Globus pallidus (tissue), 1 donor: ENCODE results near the gene POU2F1.

Experiments used
- DNase-seq: peaks from one replicate; pipeline ENCODE4 v3.0.0-alpha.2; 2015; ENCODE audit warnings: low spot score

POU2F1 gene

DNA sequence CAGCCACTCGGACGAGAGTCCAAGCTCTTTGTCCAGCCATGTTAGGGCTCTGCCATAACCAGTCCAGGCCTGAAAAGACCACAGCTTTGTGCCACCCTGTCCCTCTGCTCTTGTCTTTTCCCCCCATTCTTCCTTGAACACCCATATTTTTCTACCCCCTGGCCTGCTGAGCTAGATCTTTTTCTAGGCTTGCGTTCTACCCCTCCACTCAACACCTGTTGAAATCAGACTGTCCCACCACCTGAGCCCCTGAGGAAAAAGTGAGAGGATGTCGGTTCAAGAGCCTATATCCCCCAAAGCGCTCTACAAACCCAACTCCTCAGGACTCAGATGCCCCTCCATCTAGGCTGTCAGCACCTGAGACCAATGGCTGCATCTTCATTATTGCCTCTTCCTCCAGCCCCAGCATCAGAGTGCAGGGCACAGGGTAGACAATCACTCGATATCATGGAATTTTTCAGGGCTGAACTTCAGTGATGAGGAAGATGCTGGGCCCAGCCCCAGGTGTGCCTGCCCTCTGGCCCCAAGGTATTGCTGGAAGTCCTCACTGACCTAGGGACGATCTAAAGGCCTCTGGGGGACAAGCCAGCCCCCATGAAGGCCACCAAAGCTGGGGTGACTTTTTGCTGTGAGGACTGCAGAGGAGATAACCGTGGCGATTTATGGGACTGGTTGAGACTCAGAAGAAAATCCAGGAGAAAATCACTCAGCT is 222.3 kb downstream of the POU2F1 start:
- DNase-seq, result no peak

DNA sequence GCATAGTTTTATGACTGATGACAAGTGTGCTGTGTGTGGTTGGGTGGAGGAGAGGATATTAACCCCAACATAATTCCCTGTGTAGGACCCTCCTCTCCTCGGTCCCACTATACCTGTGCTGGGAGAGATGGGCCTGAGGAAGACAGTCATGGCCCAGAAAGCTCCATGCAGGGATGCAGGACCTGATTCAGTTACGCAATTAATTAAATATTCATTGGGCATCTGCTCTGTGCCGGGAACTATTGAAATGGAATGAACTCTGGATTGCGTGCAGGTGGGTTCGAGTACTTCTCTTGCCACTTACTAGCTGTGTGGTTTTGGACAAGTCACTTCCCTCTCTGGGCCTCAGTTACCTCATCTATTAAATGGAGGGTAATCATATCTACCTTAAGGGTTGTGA is 223.1 kb downstream of the POU2F1 start:
- DNase-seq, result no peak

DNA sequence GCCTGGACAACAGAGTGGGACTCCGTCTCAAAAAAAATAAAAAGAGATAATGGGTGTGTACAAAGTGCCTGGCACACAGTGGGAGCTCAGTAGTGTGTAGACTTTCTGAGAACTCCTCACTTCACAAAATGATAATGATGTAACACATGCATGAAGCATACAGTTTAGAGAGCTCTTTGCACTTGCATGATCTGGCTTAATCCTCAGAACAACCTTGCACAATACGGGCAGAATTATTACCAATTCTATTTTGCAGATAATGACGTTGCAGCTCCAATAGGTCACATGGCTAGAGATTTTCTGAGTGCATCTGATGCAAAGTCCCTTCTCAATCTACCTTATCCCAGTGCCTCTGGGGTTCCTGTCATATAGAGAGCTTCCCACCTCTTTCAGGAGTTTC is 226.3 kb downstream of the POU2F1 start:
- no peak for DNase-seq

DNA sequence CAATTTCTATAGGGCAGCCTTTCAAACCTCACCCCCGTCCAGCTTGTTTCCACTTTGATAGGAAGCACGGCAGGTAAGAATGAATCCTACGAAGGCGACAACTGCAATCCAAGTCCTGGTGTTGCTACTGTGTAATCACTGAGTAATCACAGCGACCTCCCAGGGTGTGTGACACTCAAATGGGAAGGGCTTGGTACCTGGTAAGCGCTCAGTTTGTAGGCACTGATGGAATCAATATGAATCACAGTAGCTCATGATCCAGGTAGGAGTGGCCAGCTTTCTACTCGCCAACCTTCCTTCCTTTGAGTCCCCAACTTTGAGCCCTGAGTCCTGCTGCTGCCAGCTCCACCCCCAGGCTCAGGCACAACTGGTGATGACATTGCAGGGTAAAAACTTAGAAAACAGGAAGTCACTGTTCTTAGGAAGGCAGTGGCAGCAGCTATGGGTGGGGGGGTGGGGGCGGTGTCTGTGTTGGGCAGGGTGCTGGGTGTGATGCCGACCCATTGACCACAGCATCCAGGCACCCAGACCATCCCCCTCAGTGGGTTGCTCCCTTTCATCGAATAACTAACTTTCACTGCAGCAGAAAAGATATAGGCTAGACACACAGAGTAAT is 226.9 kb downstream of the POU2F1 start:
- no peak for DNase-seq

DNA sequence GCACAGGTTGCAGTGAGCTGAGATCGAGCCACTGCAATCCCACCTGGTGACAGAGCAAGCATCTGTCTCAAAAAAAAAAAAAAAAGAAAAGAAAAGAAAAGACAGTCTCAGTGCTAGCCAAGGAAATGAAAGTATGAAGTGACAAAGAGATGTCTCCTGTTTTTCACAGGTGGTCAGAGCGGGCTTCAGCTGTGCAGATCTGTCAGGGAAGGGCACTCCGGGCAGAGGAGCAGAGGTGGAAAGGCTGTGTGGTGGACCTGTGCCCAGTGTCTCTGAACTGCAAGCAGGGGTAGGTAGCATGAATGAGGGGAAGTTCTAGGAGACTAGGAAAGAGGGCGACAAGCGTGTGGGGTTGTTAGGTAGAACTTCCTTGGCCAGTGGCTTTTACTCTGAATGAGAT is 230.2 kb downstream of the POU2F1 start:
- DNase-seq, result no peak

DNA sequence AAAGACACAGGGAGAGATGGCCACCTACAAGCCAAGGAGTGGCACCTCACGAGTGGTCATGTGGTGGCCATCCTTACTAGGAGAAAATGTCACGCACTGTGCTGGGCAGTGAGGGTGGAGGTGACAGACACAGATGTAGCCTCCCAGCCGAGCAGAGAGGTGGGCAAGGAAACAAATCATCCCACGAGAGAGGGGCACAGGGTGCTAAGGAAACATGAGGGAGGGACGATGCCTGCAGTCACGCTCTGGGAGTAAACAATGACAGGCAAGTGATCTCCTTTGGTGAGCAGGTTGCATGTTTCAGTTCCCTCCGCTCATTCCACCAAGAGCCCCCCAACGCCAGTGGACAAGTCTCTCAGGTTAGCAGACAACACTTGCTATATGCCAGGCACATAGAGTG is 231.8 kb downstream of the POU2F1 start:
- DNase-seq, result no peak

DNA sequence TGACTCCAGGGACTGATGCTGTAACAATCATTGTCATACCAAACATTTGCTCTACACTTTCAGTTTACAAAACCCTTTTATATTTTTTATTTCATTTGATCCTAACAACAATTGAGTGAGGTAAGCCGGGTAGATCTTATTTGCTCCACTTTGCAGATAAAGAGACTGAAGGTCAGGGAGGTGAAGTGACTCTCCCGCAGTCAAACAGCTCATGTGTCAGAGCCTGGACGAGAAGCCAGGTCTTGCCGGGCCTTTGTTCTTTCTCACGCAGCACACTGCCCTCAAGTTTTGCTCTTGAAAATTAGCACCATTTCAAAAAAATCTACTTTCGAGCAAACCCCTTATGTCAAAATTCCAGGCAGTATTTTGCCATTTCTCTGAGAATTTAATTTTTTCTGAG is 232.4 kb downstream of the POU2F1 start:
- DNase-seq, result no peak

DNA sequence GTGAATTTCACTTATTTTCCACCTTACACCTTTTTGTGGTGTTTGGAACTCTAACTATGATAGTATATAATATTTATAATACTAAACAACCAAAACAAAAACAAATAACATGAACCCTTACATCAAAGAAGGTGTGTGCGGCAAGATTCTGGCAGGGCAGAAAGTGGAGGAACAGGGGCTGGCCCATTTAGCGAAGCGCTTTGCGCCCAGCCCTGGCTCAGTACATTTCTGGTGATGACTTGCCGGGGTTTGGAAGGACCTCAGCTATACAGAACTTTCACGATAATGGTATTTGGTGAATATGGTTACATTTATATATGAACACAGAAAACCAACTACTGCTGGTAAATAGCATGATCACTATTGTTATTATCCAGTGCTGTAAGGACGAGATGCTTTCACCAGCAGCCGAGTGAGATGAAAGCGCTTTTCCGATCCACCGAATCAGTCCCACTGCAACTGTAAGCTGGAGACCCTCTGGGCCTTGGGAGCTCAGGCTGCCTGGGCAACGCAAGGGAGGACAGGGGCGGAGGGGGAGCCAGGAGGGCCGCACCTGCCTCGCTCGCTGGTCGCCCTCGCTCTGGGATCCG is 233.7 kb downstream of the POU2F1 start:
- DNase-seq, result no peak

DNA sequence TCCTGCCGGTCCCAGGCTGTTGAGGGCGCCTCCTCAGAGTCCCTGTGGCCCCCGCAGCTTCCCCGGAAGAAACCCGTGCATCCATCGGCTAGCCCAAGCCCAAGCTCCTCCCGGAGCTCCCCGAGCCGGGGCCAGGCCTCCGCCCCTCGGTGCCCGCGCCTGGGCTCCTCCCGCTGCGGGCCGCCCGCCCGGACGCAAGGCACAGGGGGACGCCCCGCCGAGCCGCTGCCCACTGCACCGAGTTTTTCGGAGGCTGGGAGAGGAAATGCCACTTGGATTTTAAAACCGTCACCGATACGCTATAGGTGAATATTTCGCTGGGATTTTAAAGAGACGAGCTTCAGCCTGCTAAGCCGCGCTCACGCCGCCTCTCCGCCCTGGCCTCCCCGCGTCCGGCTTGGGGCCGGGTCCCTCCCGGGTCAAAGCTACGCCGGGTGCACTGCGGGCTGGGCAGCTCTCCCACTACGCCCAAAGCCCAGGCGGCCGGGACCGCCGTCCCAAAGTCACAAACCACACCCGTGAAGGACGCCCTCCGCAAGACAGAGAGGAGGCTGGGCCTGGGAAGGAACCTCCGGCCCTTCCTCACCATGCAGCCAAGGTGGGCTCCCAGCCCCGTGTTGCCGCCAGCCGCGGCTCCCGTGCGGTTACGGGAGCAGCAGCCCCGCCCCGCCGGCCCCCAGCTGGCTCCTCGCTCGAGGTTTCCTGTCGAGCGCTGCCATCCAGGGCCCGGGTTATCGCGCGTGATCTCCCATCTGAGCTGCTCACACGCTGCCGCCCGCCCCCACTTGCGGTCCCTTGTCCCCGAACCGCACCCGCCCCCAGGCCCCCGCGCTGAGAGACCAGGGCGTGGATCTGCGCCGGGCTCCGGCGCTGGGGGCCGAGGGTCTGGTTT is 234.5 kb downstream of the POU2F1 start:
- peak; percentile 22 for DNase-seq

DNA sequence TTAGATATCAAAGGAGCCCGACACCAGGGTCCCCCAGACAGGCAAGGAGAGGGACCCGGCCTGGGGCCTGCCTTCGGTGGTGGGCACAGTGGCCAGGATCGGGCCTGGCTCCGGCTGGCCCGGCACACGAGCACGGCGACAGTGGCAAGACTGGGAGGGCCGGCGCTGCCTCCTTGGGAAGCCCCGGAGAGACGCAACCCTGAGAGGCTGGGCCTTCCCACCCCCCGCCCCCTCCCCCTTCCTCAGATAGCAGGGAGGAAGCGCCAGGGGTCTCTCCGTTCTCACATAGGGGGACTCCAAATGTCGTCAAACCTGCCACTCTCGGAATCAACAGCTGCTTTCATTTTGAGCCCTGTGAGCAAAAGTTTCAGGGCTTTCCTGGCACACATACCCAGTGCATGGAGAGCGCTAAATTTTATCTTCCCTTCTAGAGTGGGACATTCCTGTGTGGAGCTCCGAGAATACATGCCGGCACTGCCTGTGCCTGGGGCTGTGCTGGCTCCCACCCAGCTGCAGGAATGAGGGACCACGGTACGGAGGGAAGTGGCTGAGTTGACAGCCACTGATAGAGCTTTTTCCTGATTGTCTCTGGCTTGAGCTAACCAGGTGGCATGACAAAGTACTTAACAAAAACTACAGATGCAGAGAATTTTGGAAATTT is 235.2 kb downstream of the POU2F1 start:
- peak; percentile 16 for DNase-seq

DNA sequence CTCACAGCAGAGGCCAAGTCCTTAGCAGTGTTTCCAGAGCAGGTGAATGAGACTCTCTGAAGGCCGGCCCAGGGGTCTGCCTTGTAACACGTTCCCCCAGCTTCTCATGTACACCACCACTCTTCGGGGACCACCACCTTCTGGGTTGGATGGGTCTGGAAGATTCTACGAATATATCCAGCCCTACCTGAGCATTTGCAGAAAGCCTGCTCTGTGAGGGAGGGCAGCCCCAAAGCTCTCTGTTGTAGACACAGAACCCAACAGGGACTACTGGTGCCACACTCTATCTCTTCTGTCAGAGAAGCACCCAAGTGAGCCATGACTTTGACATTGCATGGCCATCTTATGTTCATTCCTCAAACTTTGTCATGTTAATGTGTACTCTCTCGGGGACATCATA is 235.8 kb downstream of the POU2F1 start:
- DNase-seq, result no peak

DNA sequence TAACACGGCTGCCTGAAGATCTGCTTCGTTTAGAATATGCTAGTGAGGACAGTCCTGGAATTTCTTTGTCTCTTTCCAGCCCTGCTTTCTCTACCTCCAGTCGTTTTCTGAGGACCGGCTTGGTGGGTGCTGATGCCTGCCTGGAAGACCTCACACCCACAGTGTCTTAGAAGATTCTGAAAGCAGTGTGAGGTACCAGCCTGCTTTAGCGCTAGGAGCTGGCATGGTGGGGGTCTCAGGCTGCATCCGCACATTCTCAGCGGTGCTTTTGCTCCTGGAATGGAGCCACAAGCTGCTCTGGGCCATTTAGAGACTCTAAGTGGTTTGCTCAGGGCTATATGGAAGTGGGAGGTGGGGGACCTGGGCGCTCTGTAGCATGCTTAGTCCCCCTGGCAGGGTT is 236.2 kb downstream of the POU2F1 start:
- no peak for DNase-seq

DNA sequence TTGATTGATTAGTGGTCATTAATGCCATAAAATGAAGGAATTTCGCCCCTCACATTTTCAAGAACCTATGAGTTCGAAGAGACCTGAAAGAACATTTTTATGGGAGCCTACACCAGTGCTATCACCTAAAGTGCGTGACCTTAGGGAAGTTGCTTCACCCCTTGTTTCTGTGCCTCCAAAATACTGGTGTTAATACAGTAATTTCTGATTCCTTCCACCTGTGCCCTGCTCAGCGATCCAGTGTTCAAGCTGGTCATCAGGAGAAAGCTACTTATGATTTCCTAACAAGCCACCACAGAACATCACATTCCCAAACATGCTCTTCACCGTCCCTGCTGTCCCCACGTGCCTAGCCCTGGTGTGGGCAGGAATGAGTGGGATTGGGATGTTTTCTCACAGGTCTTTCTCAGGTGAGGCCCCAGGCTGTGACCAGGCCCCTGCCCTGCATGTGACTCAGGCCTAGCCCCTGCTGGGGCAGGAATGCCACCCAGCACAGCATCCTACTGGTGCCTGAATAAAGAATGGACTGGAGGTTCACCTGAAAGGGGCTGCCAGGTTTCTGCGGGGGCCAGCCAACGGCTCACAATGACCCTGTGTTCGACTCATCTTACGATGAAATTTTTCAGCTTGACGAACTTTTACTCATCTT is 237.4 kb downstream of the POU2F1 start:
- DNase-seq, result no peak

DNA sequence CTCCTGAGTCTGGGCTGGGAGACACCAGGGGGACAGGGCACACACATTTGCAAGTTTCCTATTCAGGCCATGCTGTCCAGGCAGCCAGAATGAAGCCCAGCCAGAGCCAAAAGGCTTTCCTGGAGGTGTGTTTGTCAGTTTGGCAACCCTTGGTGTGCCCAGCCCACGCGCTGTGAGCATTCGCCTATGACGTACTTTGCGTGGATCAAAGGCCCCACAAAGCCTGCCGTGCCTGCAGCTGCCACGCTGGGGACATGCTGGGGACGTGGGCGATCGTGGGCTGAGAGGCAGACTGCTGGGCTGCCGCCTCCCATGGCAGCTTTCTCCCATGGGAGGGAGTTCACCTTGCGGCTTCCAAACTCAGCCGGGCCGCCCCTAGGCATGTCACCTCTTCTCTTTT is 240.2 kb downstream of the POU2F1 start:
- DNase-seq, result no peak

DNA sequence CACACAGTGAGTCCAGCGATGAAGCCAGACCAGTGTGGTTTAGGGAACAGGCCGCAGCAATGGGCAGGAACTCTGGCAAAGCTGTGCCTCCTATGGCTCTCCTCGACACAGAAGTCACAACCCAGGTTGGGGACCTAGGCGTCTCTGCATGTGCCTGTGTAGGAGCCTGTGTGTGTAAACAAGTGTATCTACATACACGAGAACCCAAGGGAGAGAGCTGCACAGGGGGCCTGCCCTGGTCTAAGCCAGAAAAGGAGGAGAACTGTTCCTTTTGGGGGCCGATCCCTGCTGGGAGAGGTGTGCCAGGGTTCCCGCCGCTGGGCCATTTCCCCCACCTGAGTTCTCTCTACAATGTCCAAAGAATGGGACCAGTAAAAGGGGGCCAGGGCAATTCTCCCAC is 241.7 kb downstream of the POU2F1 start:
- DNase-seq, result no peak

DNA sequence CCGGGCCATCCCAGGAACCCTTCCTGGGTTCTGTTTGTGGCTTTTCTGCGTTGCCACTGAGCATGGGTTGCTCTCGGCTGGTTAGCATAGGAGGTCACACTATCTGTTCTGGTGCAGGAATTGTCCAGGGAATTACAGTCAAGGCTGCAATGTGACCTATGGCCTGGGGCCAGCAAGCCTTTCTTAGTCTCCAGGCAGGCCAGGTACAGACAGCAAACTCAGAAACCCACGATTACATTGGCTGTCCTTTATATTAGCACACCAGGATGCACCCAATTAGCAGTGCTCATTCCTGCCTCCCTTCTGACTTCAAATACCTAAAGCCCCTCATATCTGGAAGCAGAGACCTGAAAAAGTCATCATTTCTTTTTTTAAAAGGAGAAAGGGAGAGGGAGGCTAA is 242.4 kb downstream of the POU2F1 start:
- DNase-seq, result no peak

DNA sequence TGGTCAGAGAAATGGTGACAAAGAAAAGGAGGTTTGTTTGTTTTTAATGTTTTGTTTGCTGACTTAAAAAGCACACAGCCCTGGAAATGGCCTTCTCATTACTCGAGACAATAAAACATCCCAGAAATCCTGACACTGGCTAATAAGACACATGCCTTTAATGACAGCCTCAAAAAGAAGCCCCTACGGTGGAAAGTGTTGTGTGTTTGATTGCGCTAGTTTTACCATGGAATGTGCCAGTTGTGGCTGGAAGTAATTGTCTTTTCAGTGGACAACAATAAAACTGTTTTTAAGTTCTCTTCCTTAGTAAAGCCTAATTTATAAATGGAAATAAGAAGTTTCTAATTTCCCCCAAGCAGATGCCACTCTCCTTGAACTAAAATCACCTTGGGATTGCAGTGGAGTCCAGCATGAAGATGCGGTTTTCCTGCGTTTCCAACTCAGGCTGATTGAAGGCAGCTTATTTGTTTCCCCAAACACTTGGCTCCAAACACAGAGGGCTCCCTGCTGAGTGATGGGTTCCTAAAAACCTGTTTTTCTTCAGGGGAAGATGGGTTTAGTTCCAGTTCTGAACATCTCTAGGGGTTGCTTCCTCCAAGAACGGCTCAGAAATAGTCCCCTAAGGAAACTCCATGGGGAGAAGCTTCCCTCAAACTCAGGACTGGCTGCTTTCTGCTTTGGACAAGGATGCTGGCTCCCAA is 243.3 kb downstream of the POU2F1 start:
- no peak for DNase-seq

DNA sequence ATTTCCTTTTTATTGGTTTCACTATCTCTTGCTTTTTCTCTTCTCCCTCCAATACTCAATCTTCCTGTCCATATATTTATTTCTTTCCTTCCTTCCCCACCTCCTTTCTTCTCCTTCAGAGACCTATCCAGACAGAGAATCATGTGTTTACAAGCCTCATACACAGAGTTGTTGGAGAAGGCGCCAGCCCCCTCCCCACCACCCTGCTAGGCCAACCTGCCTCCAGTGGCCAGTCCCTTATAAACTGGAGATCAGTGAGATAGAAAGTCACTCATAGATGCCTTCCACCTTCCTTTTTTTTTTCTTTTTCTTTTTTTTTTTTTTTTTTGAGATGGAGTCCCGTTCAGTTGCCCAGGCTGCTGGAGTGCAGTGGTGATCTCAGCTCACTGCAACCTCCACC is 244.3 kb downstream of the POU2F1 start:
- no peak for DNase-seq

DNA sequence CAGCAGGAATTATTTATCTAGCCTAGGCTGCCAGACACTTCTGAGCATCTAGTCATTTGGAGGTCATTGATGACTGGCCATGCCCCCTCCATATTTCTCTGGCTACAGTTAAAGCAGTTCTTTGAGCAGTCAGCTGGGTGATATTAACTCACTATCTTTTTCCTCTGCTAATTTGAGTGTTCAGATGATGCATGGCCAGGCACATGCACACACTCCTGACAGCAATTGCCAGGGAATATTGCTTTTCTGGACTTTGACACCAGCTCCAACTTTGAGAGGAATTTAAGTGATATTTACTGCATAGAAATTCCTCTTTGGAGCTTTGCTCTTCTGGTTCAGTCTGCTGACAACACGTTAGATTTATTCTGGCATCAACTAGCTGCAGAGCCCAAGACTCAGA is 245.1 kb downstream of the POU2F1 start:
- no peak for DNase-seq

DNA sequence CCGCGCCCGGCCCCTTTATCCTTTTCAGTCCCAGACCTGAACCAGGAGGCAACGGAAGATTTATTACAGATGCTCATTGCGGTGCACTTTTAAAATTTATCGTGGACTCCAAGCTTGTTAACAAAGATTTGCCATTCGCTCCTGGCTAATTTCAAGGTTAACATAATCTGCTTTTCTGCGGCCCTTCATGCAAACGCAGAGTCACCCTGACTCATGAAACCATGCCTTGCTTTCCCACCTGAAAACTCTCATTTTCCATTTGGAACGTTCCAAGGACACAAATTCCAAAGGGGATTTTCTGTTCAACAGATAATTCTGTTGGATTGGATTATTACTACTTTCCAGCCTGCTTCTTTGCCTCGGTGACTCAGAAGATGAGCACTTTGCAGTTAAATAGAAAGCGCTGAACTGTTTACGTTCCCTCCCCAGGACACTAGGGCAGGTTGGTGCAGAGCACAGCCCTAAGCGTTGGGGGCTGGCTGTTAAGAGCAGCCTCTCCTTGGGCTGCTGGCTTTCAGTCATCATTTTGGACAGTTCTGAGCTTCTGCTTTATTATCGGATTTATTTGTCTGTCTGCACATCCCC is 246.5 kb downstream of the POU2F1 start:
- DNase-seq, result no peak

DNA sequence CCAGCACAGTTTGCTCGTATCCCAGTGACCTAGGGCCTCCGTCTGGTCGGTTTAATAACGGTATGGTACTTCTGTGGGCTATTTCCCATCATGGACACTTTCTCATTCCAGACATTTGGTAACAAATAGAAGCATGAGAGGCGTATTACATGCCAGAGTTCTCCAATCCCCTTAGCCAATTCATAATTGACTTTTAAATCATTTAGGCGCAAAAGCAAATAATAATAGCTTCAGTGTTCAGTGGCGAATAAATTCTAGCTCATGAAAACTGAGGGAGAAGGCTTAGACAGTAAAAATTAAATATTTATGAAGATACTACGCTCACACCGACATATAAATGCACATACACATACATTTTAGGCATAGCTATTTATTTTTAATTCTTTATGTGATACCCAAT is 247.1 kb downstream of the POU2F1 start:
- DNase-seq, result no peak
